IMR-90 (cell line): ENCODE measurements around the gene RAB29. TPM values are rescaled to one million over a fixed set of nuclear protein-coding genes. Genes with fewer than 3 reads are reported as not detected.

ENCODE experiments used
- ATAC-seq: fragments of 200-7000 bp; cut with Tn5 transposase; 2 replicates; pipeline ENCODE4 v1.9.1; 2020; ENCODE audit warnings: low read depth, mild to moderate bottlenecking, moderate library complexity
- BruUV-seq: library from RNA; stranded (reverse); fragments of 400-500 nt; replicated peaks from 2 replicates; lab custom pipeline; 2021; lab: Mats Ljungman, UMichigan
- CTCF ChIA-PET: fragments of 300-600 bp; formaldehyde crosslinking; extraction: SDS; loops from one replicate; lab custom pipeline; 2021; ENCODE audit warnings: antibody characterized with exemption; lab: Yijun Ruan, JAX
- POLR2A ChIA-PET: fragments of 300-600 bp; sonication (Branson Sonifier 250); formaldehyde crosslinking; loops from one replicate; lab custom pipeline; 2022; ENCODE audit warnings: antibody characterized with exemption; ENCODE audit not compliant: unreplicated experiment; lab: Charles Lee
- DNase-seq: peaks from one replicate; pipeline ENCODE4 v3.0.0; 2013
- H2AFZ ChIP-seq: replicated peaks from 2 replicates; pipeline ENCODE3; 2013; ENCODE audit warnings: low read length, mild to moderate bottlenecking; ENCODE audit not compliant: poor library complexity
- H2AK5ac ChIP-seq: 2 replicates; pipeline ENCODE4 v1.6.1; 2013; ENCODE audit warnings: low read depth, low read length, inconsistent platforms
- H2AK9ac ChIP-seq: replicated peaks from 2 replicates; pipeline ENCODE3; 2013; ENCODE audit warnings: mild to moderate bottlenecking, low read depth, low read length, moderate library complexity; ENCODE audit not compliant: poor library complexity
- H2BK120ac ChIP-seq: 2 replicates; pipeline ENCODE4 v1.6.1; 2013; ENCODE audit warnings: low read depth, low read length, inconsistent platforms
- H2BK15ac ChIP-seq: 3 replicates; pipeline ENCODE4 v1.6.1; 2013; ENCODE audit warnings: low read depth, low read length, inconsistent platforms
- H2BK20ac ChIP-seq: 2 replicates; pipeline ENCODE4 v1.6.1; 2013; ENCODE audit warnings: low read depth, mild to moderate bottlenecking, inconsistent platforms, low read length, moderate library complexity
- H2BK5ac ChIP-seq: 2 replicates; pipeline ENCODE4 v1.6.1; 2013; ENCODE audit warnings: mild to moderate bottlenecking, low read depth, low read length, inconsistent platforms; ENCODE audit not compliant: poor library complexity, severe bottlenecking
- H3K14ac ChIP-seq: replicated peaks from 2 replicates; pipeline ENCODE4 v1.6.1; 2013; ENCODE audit warnings: low read depth, low read length, inconsistent platforms
- H3K18ac ChIP-seq: 2 replicates; pipeline ENCODE4 v1.6.1; 2013; ENCODE audit warnings: low read depth, low read length, control low read depth
- H3K23ac ChIP-seq: 2 replicates; pipeline ENCODE4 v1.6.1; 2013; ENCODE audit warnings: low read depth, low read length, inconsistent platforms
- H3K27ac ChIP-seq: 2 replicates; pipeline ENCODE4 v1.5.1; 2013; ENCODE audit warnings: mild to moderate bottlenecking, control low read depth, low read length; ENCODE audit not compliant: insufficient read depth
- H3K27me3 ChIP-seq: 2 replicates; pipeline ENCODE4 v1.6.1; 2013; ENCODE audit warnings: low read length; ENCODE audit not compliant: control insufficient read depth, insufficient read depth
- H3K36me3 ChIP-seq: 2 replicates; pipeline ENCODE4 v1.6.1; 2013; ENCODE audit warnings: low read length, mixed read lengths; ENCODE audit not compliant: control insufficient read depth, insufficient read depth
- H3K4ac ChIP-seq: 2 replicates; pipeline ENCODE4 v1.6.1; 2013; ENCODE audit warnings: low read depth, low read length, inconsistent platforms
- H3K4me1 ChIP-seq: 2 replicates; pipeline ENCODE4 v1.6.1; 2013; ENCODE audit warnings: low read length, mixed read lengths; ENCODE audit not compliant: control insufficient read depth, insufficient read depth
- H3K4me2 ChIP-seq: 2 replicates; pipeline ENCODE4 v1.6.1; 2013; ENCODE audit warnings: low read depth, mild to moderate bottlenecking, control low read depth, low read length, moderate library complexity
- H3K4me3 ChIP-seq: 2 replicates; pipeline ENCODE4 v1.5.1; 2013; ENCODE audit warnings: low read depth, mild to moderate bottlenecking, control low read depth, low read length, moderate library complexity; ENCODE audit not compliant: insufficient read depth
- H3K56ac ChIP-seq: 2 replicates; pipeline ENCODE4 v1.6.1; 2013; ENCODE audit warnings: low read length, inconsistent platforms; ENCODE audit not compliant: insufficient read depth; ENCODE audit errors: extremely low read depth
- H3K79me1 ChIP-seq, 2 experiments: 2 replicates each; pipeline ENCODE4 v1.6.1; 2013; ENCODE audit warnings: low read length in 2 of 2, inconsistent platforms in 1 of 2, low read depth in 1 of 2
- H3K9ac ChIP-seq: 2 replicates; pipeline ENCODE4 v1.6.1; 2013; ENCODE audit warnings: low read depth, low read length, control low read depth
- H3K9me1 ChIP-seq: 2 replicates; pipeline ENCODE4 v1.6.1; 2013; ENCODE audit warnings: low read length, inconsistent platforms; ENCODE audit not compliant: insufficient read depth
- H3K9me3 ChIP-seq: 2 replicates; pipeline ENCODE4 v1.6.1; 2013; ENCODE audit warnings: low read length; ENCODE audit not compliant: control insufficient read depth, insufficient read depth
- H4K20me1 ChIP-seq: 2 replicates; pipeline ENCODE4 v1.6.1; 2013; ENCODE audit warnings: low read length, inconsistent platforms; ENCODE audit not compliant: insufficient read depth
- H4K5ac ChIP-seq: 2 replicates; pipeline ENCODE4 v1.6.1; 2013; ENCODE audit warnings: mild to moderate bottlenecking, low read depth, low read length, control low read depth
- H4K8ac ChIP-seq, 2 experiments: 2 replicates each; pipeline ENCODE4 v1.6.1; 2013; ENCODE audit warnings: low read depth in 2 of 2, low read length in 2 of 2, control low read depth in 1 of 2, inconsistent platforms in 1 of 2
- H4K91ac ChIP-seq: 2 replicates; pipeline ENCODE4 v1.6.1; 2013; ENCODE audit warnings: low read depth, low read length, inconsistent platforms; ENCODE audit not compliant: insufficient read depth
- CHD1 ChIP-seq: IDR thresholded peaks from 2 replicates; pipeline ENCODE4 v1.6.1; 2012; ENCODE audit warnings: low read depth, low read length, improper control_type of control experiment
- SMC3 ChIP-seq: fragments of 150-350 bp; IDR thresholded peaks from 2 replicates; pipeline ENCODE4 v1.6.1; 2016; ENCODE audit warnings: low read depth, mild to moderate bottlenecking, antibody characterized with exemption, low read length, moderate library complexity
- WGBS, 2 experiments: methylation state at CpG; one replicate each; pipeline versions ENCODE4 v1.1.5 to v1.1.7; 2013; ENCODE audit warnings: missing lambda C conversion rate in 2 of 2; ENCODE audit not compliant: insufficient read length in 1 of 2; ENCODE audit errors: extremely low coverage in 2 of 2; 5-methylcytosine and 5-hydroxymethylcytosine counted together
- dilution Hi-C: fragments of 300-500 bp; cut with HindIII; formaldehyde crosslinking; loops from one replicate; pipeline ENCODE4 v1.14.3; 2018; ENCODE audit warnings: low sequenced_read_pairs; ENCODE audit not compliant: unreplicated experiment
- in situ Hi-C: fragments of 300-500 bp; cut with MboI; formaldehyde crosslinking; loops from 3 replicates; pipeline ENCODE4 v1.14.3; 2019; ENCODE audit warnings: low sequenced_read_pairs, inconsistent platforms, mixed read lengths
- intact Hi-C: fragments of 100-400 bp; cut with micrococcal nuclease; formaldehyde crosslinking; loops from 2 replicates; pipeline ENCODE4 v1.10.0; 2022
- polyA plus RNA-seq, 3 experiments: library from polyadenylated mRNA; depleted of rRNA; stranded (reverse); fragments of >200 nt; gene quantifications; 2 replicates each; pipeline ENCODE4 v1.2.3, GENCODE V29; 2012; ENCODE audit warnings: low replicate concordance in 1 of 3
- total RNA-seq: library from RNA; depleted of rRNA; stranded (reverse); fragments of >200 nt; gene quantifications from 2 replicates; pipeline ENCODE4 v1.2.3, GENCODE V29; 2012

Gene RAB29
- total and polyA plus RNA-seq, 2 of the 4 experiments (the other 2 are of a cell fraction), result 5.7 to 7.3 TPM

DNA sequence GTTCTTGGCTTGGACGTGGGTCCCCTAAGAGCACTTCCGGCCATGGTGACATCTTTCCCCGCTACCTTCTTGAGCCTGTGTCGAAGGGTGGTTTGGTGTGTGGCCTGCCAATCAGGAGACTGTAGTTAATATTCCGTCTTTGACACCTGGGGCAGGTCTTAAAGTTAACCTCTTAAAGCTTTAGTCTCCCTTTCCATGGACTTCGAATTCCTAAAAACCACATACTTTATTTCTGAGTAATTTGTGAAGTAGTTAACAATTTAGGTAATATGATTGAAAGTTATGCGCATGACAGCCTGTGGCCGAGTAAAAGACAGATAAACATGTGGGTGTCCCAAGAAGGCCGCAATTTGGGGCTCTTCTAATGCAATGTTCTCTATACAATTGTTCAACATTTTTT, 10.2 kb upstream of the RAB29 start:
- H4K8ac ChIP-seq, result no peak overlapping the region
- no peak overlapping the region for H3K14ac ChIP-seq
- H3K4ac ChIP-seq, result no peak overlapping the region
- H3K18ac ChIP-seq, result no peak overlapping the region
- peaks cover 3% of the 10 kb centered on the region; the same call in 1 of the 2 replicates for H3K9me1 ChIP-seq
- no TSS peak for BruUV-seq
- CTCF ChIA-PET, result interaction anchor here (0.6 to 0.8 kb wide), 2 partner anchors 16 to 127 kb away, joined by 3 to 4 read pairs; no protein-coding TSS in a partner anchor
- no peak overlapping the region for H2BK20ac ChIP-seq
- H2BK120ac ChIP-seq, result no peak overlapping the region
- H3K79me1 ChIP-seq, result no peaks in the 10 kb centered on the region
- dilution Hi-C loops, result no loop called here
- in situ Hi-C loops, result no loop called here
- intact Hi-C loops, result no loop called here
- H2AFZ ChIP-seq, result no peak overlapping the region
- H2AK9ac ChIP-seq, result no peak overlapping the region
- peaks cover 5% of the 10 kb centered on the region for H3K36me3 ChIP-seq
- TF ChIP-seq SMC3 (no peak), CHD1 (no peak)
- H4K91ac ChIP-seq, result no peak overlapping the region
- H2AK5ac ChIP-seq, result no peak overlapping the region
- no peak overlapping the region for H3K4me3 ChIP-seq
- no peaks in the 10 kb centered on the region for H4K20me1 ChIP-seq
- POLR2A ChIA-PET, result no interaction called here
- peaks cover 2% of the 10 kb centered on the region; the same call in 1 of the 2 replicates for H3K27me3 ChIP-seq
- H3K27ac ChIP-seq, result no peak overlapping the region
- H3K4me2 ChIP-seq, result no peak overlapping the region
- no CpG with 5 or more reads among the region's 9 CpGs for WGBS, 2 experiments
- H3K23ac ChIP-seq, result no peak overlapping the region
- H2BK5ac ChIP-seq, result no peak overlapping the region
- DNase-seq, result no peak
- no peak overlapping the region for H3K56ac ChIP-seq
- no peaks in the 10 kb centered on the region for H3K9me3 ChIP-seq
- H4K5ac ChIP-seq, result no peak overlapping the region
- ATAC-seq, result no peak
- no peaks in the 10 kb centered on the region for H3K4me1 ChIP-seq
- H2BK15ac ChIP-seq, result no peak overlapping the region
- no peak overlapping the region for H3K9ac ChIP-seq
